GM23248 (cell line): Measurements from ENCODE around the gene APBA2. TPM values are rescaled to one million over a fixed set of nuclear protein-coding genes. Genes with fewer than 3 reads are reported as not detected.

Experiments used
- DNase-seq: peaks from one replicate; pipeline ENCODE4 v3.0.0-alpha.2; 2015
- H2AFZ ChIP-seq: fragments of 200-600 bp; sonication (generic); 2 replicates; pipeline ENCODE4 v1.6.1; 2016; ENCODE audit warnings: antibody characterized with exemption
- H3F3A ChIP-seq: fragments of 200-600 bp; sonication (generic); 2 replicates; pipeline ENCODE4 v1.6.1; 2016; ENCODE audit warnings: mild to moderate bottlenecking, antibody characterized with exemption, mixed run types; ENCODE audit not compliant: insufficient read depth
- H3K27ac ChIP-seq: fragments of 200-600 bp; sonication (generic); 2 replicates; pipeline ENCODE4 v1.5.1; 2016; ENCODE audit warnings: mild to moderate bottlenecking
- H3K27me3 ChIP-seq: fragments of 200-600 bp; sonication (generic); replicated peaks from 2 replicates; pipeline ENCODE4 v1.6.1; 2016; ENCODE audit warnings: mild to moderate bottlenecking; ENCODE audit not compliant: insufficient read depth
- H3K36me3 ChIP-seq: fragments of 200-600 bp; sonication (generic); 2 replicates; pipeline ENCODE4 v1.6.1; 2016; ENCODE audit warnings: low read depth, mild to moderate bottlenecking
- H3K4me1 ChIP-seq: fragments of 200-600 bp; sonication (generic); 2 replicates; pipeline ENCODE4 v1.6.1; 2016; ENCODE audit warnings: mild to moderate bottlenecking; ENCODE audit not compliant: insufficient read depth
- H3K4me2 ChIP-seq: fragments of 200-600 bp; sonication (generic); one replicate; pipeline ENCODE4 v1.6.1; 2016; ENCODE audit warnings: mild to moderate bottlenecking; ENCODE audit not compliant: unreplicated experiment
- H3K4me3 ChIP-seq: fragments of 200-600 bp; sonication (generic); 2 replicates; pipeline ENCODE4 v1.5.1; 2016; ENCODE audit warnings: mild to moderate bottlenecking
- H3K79me2 ChIP-seq: fragments of 200-600 bp; sonication (generic); 2 replicates; pipeline ENCODE4 v1.6.1; 2016; ENCODE audit warnings: mild to moderate bottlenecking; ENCODE audit not compliant: insufficient read depth
- H3K9ac ChIP-seq: fragments of 200-600 bp; sonication (generic); 2 replicates; pipeline ENCODE4 v1.6.1; 2016; ENCODE audit warnings: mild to moderate bottlenecking
- H3K9me2 ChIP-seq: fragments of 200-600 bp; sonication (generic); 2 replicates; pipeline ENCODE4 v1.6.1; 2016; ENCODE audit warnings: mixed run types, mild to moderate bottlenecking, moderate library complexity; ENCODE audit not compliant: insufficient read depth
- H3K9me3 ChIP-seq: fragments of 200-600 bp; sonication (generic); one replicate; pipeline ENCODE4 v1.6.1; 2017; ENCODE audit warnings: low read depth
- H4K20me1 ChIP-seq: fragments of 200-600 bp; sonication (generic); 2 replicates; pipeline ENCODE4 v1.6.0; 2016; ENCODE audit not compliant: insufficient read depth
- EZH2 ChIP-seq: fragments of 200-600 bp; sonication (generic); IDR thresholded peaks from 2 replicates; pipeline ENCODE4 v1.6.1; 2018; ENCODE audit warnings: antibody characterized with exemption, mild to moderate bottlenecking; ENCODE audit not compliant: insufficient read depth, poor library complexity, severe bottlenecking
- EZH2phosphoT487 ChIP-seq: fragments of 200-600 bp; sonication (generic); IDR thresholded peaks from 2 replicates; pipeline ENCODE4 v1.6.1; 2018; ENCODE audit warnings: antibody characterized with exemption, moderate library complexity, mild to moderate bottlenecking, low read depth; ENCODE audit not compliant: insufficient read depth
- WGBS, 2 experiments: methylation state at CpG; one replicate each; pipeline ENCODE4 v1.1.6; 2015 to 2017; ENCODE audit warnings: low lambda C conversion rate in 2 of 2, low coverage in 1 of 2; ENCODE audit errors: missing lambda C conversion rate in 2 of 2; 5-methylcytosine and 5-hydroxymethylcytosine counted together
- in situ Hi-C: fragments of 300-500 bp; cut with MboI; formaldehyde crosslinking; loops from 2 replicates; pipeline ENCODE4 v1.15.0; 2020
- polyA plus RNA-seq: library from polyadenylated mRNA; unstranded; fragments of >200 nt; fragmentation: Nextera tagmentation; extraction: Ambion mirVana; gene quantifications from 2 replicates; pipeline ENCODE4 v1.2.1, GENCODE V29; 2016
- total RNA-seq: library from RNA; depleted of rRNA; stranded (reverse); fragments of >200 nt; shearing (Covaris generic); gene quantifications from 2 replicates; pipeline ENCODE4 v1.2.3, GENCODE V29; 2014

APBA2 gene
- total and polyA plus RNA-seq, 2 experiments from 2014 or later: 0.23 to 0.65 TPM

DNA sequence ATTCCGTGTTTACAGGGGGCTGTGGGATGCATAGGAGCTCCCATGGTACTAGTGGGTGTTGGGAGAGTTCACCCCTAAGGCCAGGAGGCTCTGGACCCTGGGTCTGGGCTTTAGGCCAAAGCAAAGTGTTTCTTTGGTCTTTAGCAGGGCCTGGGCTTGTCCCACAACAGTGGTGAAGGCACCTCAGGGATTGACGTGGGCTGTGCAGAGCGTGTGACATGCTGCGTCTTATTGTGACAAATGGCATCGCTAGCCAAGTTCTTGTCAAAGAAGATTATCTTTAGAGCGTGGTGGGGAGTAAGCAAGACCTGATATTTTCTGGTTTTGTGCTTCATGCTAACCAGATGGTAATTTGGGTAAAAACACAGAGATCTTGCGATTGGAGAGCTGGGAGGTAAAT, 170.1 kb downstream of the APBA2 start:
- no peaks in the 10 kb centered on the region for H3F3A ChIP-seq
- no peaks in the 10 kb centered on the region for H3K79me2 ChIP-seq
- H3K36me3 ChIP-seq: no peaks in the 10 kb centered on the region
- H3K9ac ChIP-seq: no peak overlapping the region
- no peak overlapping the region for H2AFZ ChIP-seq
- H3K9me2 ChIP-seq: no peaks in the 10 kb centered on the region
- no peaks in the 10 kb centered on the region for H3K27me3 ChIP-seq
- H3K4me1 ChIP-seq: no peaks in the 10 kb centered on the region
- no peaks in the 10 kb centered on the region for H4K20me1 ChIP-seq
- 28 to 38% methylated on average over 7 of the region's 7 CpGs for whole genome bisulfite sequencing, 2 experiments
- H3K9me3 ChIP-seq: no peaks in the 10 kb centered on the region
- TF ChIP-seq EZH2phosphoT487 (no peak), EZH2 (no peak)
- no peak overlapping the region for H3K27ac ChIP-seq
- in situ Hi-C loops: no loop called here
- H3K4me2 ChIP-seq: no peak overlapping the region
- no peak overlapping the region for H3K4me3 ChIP-seq
- no peak for DNase-seq

DNA sequence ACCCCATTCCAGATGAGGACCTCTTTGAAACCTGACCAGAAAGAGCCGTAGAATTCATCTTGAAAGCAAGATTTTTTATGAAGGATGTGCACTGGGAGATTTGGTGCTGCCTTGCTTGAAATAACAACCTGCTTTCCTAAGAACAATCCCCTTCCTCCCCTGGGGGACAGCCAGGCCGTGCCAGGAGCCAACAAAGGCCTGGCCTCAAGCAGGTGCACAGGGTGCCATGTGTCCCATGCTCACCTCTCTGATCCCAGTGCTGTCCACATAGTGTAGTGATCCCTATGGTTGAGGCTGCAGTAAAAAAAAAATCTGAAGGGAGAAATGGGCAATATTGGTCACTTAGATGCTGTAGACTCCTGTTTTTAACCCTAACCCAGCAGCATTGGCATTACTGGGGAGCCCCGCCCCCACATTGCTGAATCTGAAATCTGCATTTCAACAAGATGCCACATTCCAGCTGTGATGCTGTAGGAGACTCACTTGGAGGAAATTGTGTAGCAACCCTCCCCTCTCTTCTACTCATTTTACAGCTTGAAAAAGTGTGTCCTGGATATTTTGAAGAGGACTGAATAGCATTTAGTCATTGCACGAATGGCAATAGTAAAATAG, 171.2 kb downstream of the APBA2 start:
- no peaks in the 10 kb centered on the region for H3F3A ChIP-seq
- WGBS, 2 experiments: 4 to 14% methylated on average over 4 of the region's 4 CpGs
- H4K20me1 ChIP-seq: no peaks in the 10 kb centered on the region
- no peak overlapping the region for H3K4me2 ChIP-seq
- H3K27ac ChIP-seq: no peak overlapping the region
- H3K4me1 ChIP-seq: no peaks in the 10 kb centered on the region
- H3K9me3 ChIP-seq: no peaks in the 10 kb centered on the region
- H3K27me3 ChIP-seq: no peaks in the 10 kb centered on the region
- H3K9ac ChIP-seq: no peak overlapping the region
- H3K9me2 ChIP-seq: no peaks in the 10 kb centered on the region
- TF ChIP-seq EZH2phosphoT487 (no peak), EZH2 (no peak)
- H3K36me3 ChIP-seq: no peaks in the 10 kb centered on the region
- DNase-seq: no peak
- H3K79me2 ChIP-seq: no peaks in the 10 kb centered on the region
- no peak overlapping the region for H2AFZ ChIP-seq
- in situ Hi-C loops: no loop called here
- no peak overlapping the region for H3K4me3 ChIP-seq

DNA sequence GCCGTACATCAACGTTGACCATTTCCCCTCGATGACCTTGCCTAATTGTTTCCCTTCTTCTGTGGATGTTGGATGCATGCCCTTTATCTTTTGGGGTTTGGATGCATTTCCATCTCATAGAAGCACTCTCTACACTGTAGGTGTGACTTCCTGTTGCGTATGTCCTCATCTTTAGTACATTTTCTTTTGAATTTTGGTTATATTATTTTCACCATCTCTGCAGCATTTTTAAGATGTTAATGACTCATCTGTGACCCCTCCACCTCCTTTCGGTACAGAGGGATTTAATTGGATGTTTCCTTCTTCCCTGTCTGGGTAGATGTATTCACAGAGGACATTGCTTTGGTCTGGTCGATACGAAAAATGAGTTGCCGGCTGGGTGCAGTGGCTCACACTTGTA, 172.1 kb downstream of the APBA2 start:
- Histone ChIP-seq H3K79me2 (no peaks in the 10 kb centered on the region), H3F3A (no peaks in the 10 kb centered on the region), H3K4me2 (no peak overlapping the region), H3K4me1 (no peaks in the 10 kb centered on the region), H3K4me3 (no peak overlapping the region), H3K27me3 (no peaks in the 10 kb centered on the region), H3K9me2 (no peaks in the 10 kb centered on the region), H2AFZ (no peak overlapping the region), H3K27ac (no peak overlapping the region), H3K9ac (no peak overlapping the region), H3K9me3 (no peaks in the 10 kb centered on the region), H3K36me3 (no peaks in the 10 kb centered on the region), H4K20me1 (no peaks in the 10 kb centered on the region)
- TF ChIP-seq EZH2: no peak
- no peak for TF ChIP-seq EZH2phosphoT487
- in situ Hi-C loops: no loop called here
- DNase-seq: no peak
- WGBS, 2 experiments: 33 to 34% methylated on average over 8 of the region's 8 CpGs

GRCh38 chr15:29058903-29059539, 173.2 kb downstream of the APBA2 start:
- H3K4me2 ChIP-seq: no peak overlapping the region
- no peaks in the 10 kb centered on the region for H3F3A ChIP-seq
- H2AFZ ChIP-seq: no peak overlapping the region
- no peaks in the 10 kb centered on the region for H3K9me2 ChIP-seq
- no peaks in the 10 kb centered on the region for H3K36me3 ChIP-seq
- no peak for TF ChIP-seq EZH2
- TF ChIP-seq EZH2phosphoT487: no peak
- no peaks in the 10 kb centered on the region for H3K4me1 ChIP-seq
- DNase-seq: no peak
- H3K79me2 ChIP-seq: no peaks in the 10 kb centered on the region
- H3K27me3 ChIP-seq: no peaks in the 10 kb centered on the region
- no peak overlapping the region for H3K4me3 ChIP-seq
- H4K20me1 ChIP-seq: no peaks in the 10 kb centered on the region
- WGBS, 2 experiments: 34 to 37% methylated on average over 6 of the region's 6 CpGs
- H3K9me3 ChIP-seq: no peaks in the 10 kb centered on the region
- no peak overlapping the region for H3K27ac ChIP-seq
- no peak overlapping the region for H3K9ac ChIP-seq
- in situ Hi-C loops: no loop called here
